Keratinocyte (primary cell): Measurements from ENCODE around the gene CCSER1. TPM values are rescaled to one million over a fixed set of nuclear protein-coding genes. Genes with fewer than 3 reads are reported as not detected.

Source experiments
- DNase-seq: peaks from one replicate; pipeline ENCODE4 v3.0.0-alpha.2; 2011; ENCODE audit warnings: low read depth, missing footprints, low spot score
- FAIRE-seq: peaks from 2 replicates; lab custom pipeline; 2011; peaks lifted over from hg19 to GRCh38; lab: Jason Lieb, UNC
- H2AFZ ChIP-seq: 2 replicates; pipeline ENCODE4 v1.6.0; 2012; ENCODE audit warnings: low read length, control low read depth, inconsistent platforms; ENCODE audit not compliant: control insufficient read depth
- H3K27ac ChIP-seq: 2 replicates; pipeline ENCODE4 v1.5.1; 2011; ENCODE audit warnings: low read length; ENCODE audit not compliant: control insufficient read depth, insufficient read depth
- H3K27me3 ChIP-seq: 3 replicates; pipeline ENCODE4 v1.6.0; 2011; ENCODE audit warnings: low read length; ENCODE audit not compliant: control insufficient read depth, insufficient read depth; ENCODE audit errors: extremely low read depth
- H3K36me3 ChIP-seq, 2 experiments: 2 replicates in 1 of 2; 3 replicates in 1 of 2; pipeline ENCODE4 v1.5.1; 2011; ENCODE audit warnings: low read length in 2 of 2, mild to moderate bottlenecking in 1 of 2; ENCODE audit not compliant: control insufficient read depth in 2 of 2, insufficient read depth in 2 of 2; ENCODE audit errors: extremely low read depth in 1 of 2
- H3K4me1 ChIP-seq: 3 replicates; pipeline ENCODE4 v1.5.1; 2011; ENCODE audit warnings: low read length; ENCODE audit not compliant: control insufficient read depth, insufficient read depth; ENCODE audit errors: extremely low read depth
- H3K4me2 ChIP-seq: 3 replicates; pipeline ENCODE4 v1.6.0; 2011; ENCODE audit warnings: low read depth, low read length; ENCODE audit not compliant: control insufficient read depth, insufficient read depth; ENCODE audit errors: extremely low read depth
- H3K4me3 ChIP-seq, 3 experiments: fragments of 200-600 bp in 1 of 3; sonication (generic) in 1 of 3; 2 replicates in 2 of 3; 3 replicates in 1 of 3; pipeline ENCODE4 v1.5.1; 2011 to 2016; ENCODE audit warnings: low read length in 3 of 3, mild to moderate bottlenecking in 3 of 3, control low read depth in 2 of 3, inconsistent platforms in 1 of 3, low read depth in 1 of 3, mixed read lengths in 1 of 3, mixed run types in 1 of 3, moderate library complexity in 1 of 3; ENCODE audit not compliant: control insufficient read depth in 2 of 3, insufficient read depth in 2 of 3; ENCODE audit errors: extremely low read depth in 1 of 3
- H3K79me2 ChIP-seq: 2 replicates; pipeline ENCODE4 v1.6.0; 2012; ENCODE audit warnings: low read length; ENCODE audit not compliant: control insufficient read depth, insufficient read depth
- H3K9ac ChIP-seq: 3 replicates; pipeline ENCODE4 v1.6.0; 2011; ENCODE audit warnings: low read length; ENCODE audit not compliant: control insufficient read depth, insufficient read depth; ENCODE audit errors: extremely low read depth
- H3K9me1 ChIP-seq: 3 replicates; pipeline ENCODE4 v1.6.0; 2011; ENCODE audit warnings: low read length; ENCODE audit not compliant: control insufficient read depth, insufficient read depth; ENCODE audit errors: extremely low read depth
- H3K9me3 ChIP-seq: 2 replicates; pipeline ENCODE4 v1.5.1; 2012; ENCODE audit warnings: low read depth, low read length; ENCODE audit not compliant: control insufficient read depth
- H4K20me1 ChIP-seq: 3 replicates; pipeline ENCODE4 v1.6.0; 2011; ENCODE audit warnings: low read length; ENCODE audit not compliant: control insufficient read depth, insufficient read depth; ENCODE audit errors: extremely low read depth
- CTCF ChIP-seq, 3 experiments: IDR thresholded peaks in 1 of 3; conservative IDR thresholded peaks in 1 of 3; optimal IDR thresholded peaks in 1 of 3; 2 replicates in 2 of 3; 3 replicates in 1 of 3; pipeline versions ENCODE3 to v1.5.1; 2011; ENCODE audit warnings: low read length in 3 of 3, mild to moderate bottlenecking in 3 of 3, moderate library complexity in 2 of 3, control low read depth in 1 of 3, inconsistent platforms in 1 of 3; ENCODE audit not compliant: insufficient read depth in 2 of 3; ENCODE audit errors: extremely low read depth in 1 of 3
- EZH2 ChIP-seq: IDR thresholded peaks from one replicate; pipeline ENCODE4 v1.6.1; 2012; ENCODE audit warnings: inconsistent platforms, mild to moderate bottlenecking, low read length, moderate library complexity
- dilution Hi-C: fragments of 300-500 bp; cut with MboI; formaldehyde crosslinking; loops from one replicate; pipeline ENCODE4 v1.7.0; 2020; ENCODE audit warnings: low sequenced_read_pairs; ENCODE audit not compliant: extremely low pct_ligation_motif_present
- polyA plus RNA-seq, 5 experiments: library from polyadenylated mRNA; depleted of rRNA in 3 of 5; stranded (reverse) in 3 of 5; stranded (forward) in 1 of 5; unstranded in 1 of 5; fragments of >200 nt; gene quantifications; 1 replicate in 1 of 5; 2 replicates in 3 of 5; 3 replicates in 1 of 5; pipeline versions ENCODE4 v1.2.1 to v1.2.3, GENCODE V29; 2011 to 2012; ENCODE audit warnings: missing spikeins in 2 of 5, low read depth in 1 of 5, low replicate concordance in 1 of 5

The CCSER1 gene
- polyA plus RNA-seq, 1 donor (not counting 4 experiments of a cell fraction or from before 2014, with no cell fraction given), result 1.2 TPM

DNA sequence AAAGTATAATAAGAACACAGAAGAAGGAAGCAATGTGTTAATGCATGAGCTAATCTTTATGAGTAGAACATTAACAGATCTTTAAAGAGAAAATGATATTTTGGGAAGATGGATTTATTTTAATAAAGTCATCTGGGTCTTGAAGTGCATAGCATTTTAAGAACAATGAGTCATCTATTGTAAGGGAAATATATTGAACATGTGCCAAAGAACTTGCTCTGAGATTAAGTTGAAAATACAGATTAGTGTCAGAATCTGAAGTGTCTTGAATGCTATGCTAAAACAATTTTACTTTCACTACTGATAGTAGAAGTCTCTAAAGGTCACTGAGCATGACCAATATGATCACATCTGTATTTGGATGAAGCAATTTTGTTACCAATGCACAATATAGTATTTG, 1399.9 kb downstream of the CCSER1 start:
- no peak overlapping the region for H3K4me3 ChIP-seq
- H3K4me2 ChIP-seq, result no peak overlapping the region
- no peak overlapping the region for H2AFZ ChIP-seq
- no peak overlapping the region for H3K27ac ChIP-seq
- no peaks in the 10 kb centered on the region for H3K36me3 ChIP-seq
- FAIRE-seq (no peak), DNase-seq (no peak)
- no peak overlapping the region for H3K9ac ChIP-seq
- H3K9me1 ChIP-seq, result no peaks in the 10 kb centered on the region
- no peaks in the 10 kb centered on the region for H3K79me2 ChIP-seq
- TF ChIP-seq CTCF (optimal IDR thresholded peaks at IDR 0.05 in 1 of 3, IDR thresholded peaks at IDR 0.05 in 1 of 3, conservative IDR thresholded peaks at IDR 0.05 in 1 of 3; ENCODE audit: extremely low read depth in 1 of 3, insufficient read depth in 2 of 3, low read length in 3 of 3) (no peak), EZH2 (no peak)
- no peaks in the 10 kb centered on the region for H3K4me1 ChIP-seq
- H4K20me1 ChIP-seq, result no peaks in the 10 kb centered on the region
- dilution Hi-C loops, result no loop called here
- no peaks in the 10 kb centered on the region for H3K27me3 ChIP-seq
- no peaks in the 10 kb centered on the region for H3K9me3 ChIP-seq

DNA sequence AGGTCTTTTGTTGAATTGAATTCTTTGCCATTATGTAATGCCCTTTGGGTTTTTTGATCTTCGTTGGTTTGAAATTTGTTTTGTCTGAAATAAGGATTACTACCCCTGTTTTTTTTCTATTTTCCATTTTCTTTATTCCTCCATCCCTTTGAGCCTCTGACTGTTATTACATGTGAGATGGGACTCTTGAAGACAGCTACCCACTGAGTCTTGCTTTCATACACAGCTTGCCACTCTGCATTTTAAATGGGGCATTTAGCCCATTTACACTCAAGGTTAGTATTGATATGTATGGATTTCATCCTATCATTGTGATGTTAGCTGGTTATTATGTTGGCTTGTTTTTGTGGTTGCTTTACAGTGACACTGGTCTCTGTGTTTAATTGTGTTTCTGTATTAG, 1440.4 kb downstream of the CCSER1 start:
- no peak overlapping the region for H3K4me3 ChIP-seq
- H3K4me2 ChIP-seq, result no peak overlapping the region
- DNase-seq, result no peak
- no peaks in the 10 kb centered on the region for H3K9me1 ChIP-seq
- FAIRE-seq, result no peak
- TF ChIP-seq EZH2, result no peak
- TF ChIP-seq CTCF (optimal IDR thresholded peaks at IDR 0.05 in 1 of 3, IDR thresholded peaks at IDR 0.05 in 1 of 3, conservative IDR thresholded peaks at IDR 0.05 in 1 of 3; ENCODE audit: extremely low read depth in 1 of 3, insufficient read depth in 2 of 3, low read length in 3 of 3), result no peak
- H3K9ac ChIP-seq, result no peak overlapping the region
- no peaks in the 10 kb centered on the region for H3K9me3 ChIP-seq
- H3K27ac ChIP-seq, result no peak overlapping the region
- no peaks in the 10 kb centered on the region for H4K20me1 ChIP-seq
- dilution Hi-C loops, result no loop called here
- no peak overlapping the region for H2AFZ ChIP-seq
- H3K27me3 ChIP-seq, result no peaks in the 10 kb centered on the region
- no peaks in the 10 kb centered on the region for H3K36me3 ChIP-seq
- H3K4me1 ChIP-seq, result no peaks in the 10 kb centered on the region
- H3K79me2 ChIP-seq, result no peaks in the 10 kb centered on the region
